ENCODE data around the gene NGRN.
A peak's percentile ranks its signal among the peaks of the same experiment; 100 is the strongest.
"Not testable (repeated sequence)": the region's sequence is repeated elsewhere in the genome, so short reads cannot be mapped to it uniquely, and the experiment has no call there.

NGRN gene

DNA sequence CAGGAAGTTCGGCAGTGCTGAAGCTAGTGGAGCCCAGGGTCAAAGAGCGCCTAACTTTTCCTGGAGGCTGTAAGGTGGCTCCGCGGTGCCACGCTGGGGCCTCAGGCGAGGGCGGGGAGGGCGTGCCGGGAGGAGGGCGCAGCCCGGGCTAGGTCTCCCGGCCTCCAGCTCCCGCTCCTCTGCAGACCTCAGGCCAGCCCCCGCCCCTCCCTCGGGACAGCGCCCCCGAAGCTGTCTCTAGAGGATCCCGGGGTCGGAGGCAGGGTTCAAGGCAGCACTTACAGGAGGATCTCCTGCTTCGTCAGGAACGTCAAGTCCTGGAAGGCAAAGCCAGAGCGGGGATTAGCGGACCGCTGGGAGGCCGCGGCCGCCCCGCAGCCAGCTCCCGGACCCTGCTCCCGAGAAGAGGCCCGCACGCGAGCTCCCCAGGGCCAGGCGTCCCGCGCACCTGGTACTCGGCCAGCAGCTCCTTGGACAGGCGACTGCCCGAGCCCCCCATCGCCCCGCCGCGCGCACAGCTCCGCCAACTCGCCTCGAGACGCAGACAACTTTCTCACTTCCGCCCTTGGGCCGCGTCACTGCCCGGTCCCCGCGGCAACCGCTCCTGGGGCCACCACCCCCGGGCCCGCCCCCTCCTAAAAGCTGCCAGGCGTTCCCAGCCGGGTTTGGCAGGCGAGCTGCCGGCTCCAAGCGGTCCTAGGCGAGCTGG, 31.9 kb upstream of the NGRN start, which contains the start of gene CIB1:
CIB1 (minus strand) TSS at position 555 of the 709 bp plus-strand sequence; CDS start at position 499, 56 bp downstream.
- DNase-seq = peak in 57 of 58 donors; percentile 63 to 99 (median 95)

GRCh38 chr15:90234096-90234988, 31.1 kb upstream of the NGRN start, which contains the start of gene GDPGP1:
GDPGP1 (plus strand) TSS chr15:90234209; CDS start chr15:90240909, 6,700 bp downstream.
- DNase-seq = peak in 3 of 58 donors; percentile 81 to 93 (median 83)

GRCh38 chr15:90239371-90239770, 26.1 kb upstream of the NGRN start:
- no peak for DNase-seq

DNA sequence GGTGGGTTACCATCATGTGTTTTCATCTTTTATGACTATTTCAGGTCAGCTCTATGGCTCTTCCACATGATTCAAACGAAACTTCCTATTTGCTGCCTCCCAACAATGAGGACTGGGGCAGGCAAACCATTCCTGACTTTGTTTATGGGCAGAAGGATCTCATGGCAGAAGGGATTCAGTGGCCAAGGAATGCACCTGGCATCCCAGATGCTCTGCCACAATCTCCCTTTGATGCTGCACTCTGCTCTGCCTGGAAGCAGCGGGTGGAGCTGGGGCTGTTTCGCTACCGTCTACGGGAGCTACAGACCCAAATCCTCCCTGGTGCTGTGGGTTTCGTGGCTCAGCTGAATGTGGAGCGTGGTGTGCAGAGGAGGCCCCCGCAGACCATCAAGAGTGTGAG, 24.6 kb upstream of the NGRN start:
- no peak for DNase-seq

GRCh38 chr15:90241343-90242192, 23.9 kb upstream of the NGRN start:
- DNase-seq = no peak

DNA sequence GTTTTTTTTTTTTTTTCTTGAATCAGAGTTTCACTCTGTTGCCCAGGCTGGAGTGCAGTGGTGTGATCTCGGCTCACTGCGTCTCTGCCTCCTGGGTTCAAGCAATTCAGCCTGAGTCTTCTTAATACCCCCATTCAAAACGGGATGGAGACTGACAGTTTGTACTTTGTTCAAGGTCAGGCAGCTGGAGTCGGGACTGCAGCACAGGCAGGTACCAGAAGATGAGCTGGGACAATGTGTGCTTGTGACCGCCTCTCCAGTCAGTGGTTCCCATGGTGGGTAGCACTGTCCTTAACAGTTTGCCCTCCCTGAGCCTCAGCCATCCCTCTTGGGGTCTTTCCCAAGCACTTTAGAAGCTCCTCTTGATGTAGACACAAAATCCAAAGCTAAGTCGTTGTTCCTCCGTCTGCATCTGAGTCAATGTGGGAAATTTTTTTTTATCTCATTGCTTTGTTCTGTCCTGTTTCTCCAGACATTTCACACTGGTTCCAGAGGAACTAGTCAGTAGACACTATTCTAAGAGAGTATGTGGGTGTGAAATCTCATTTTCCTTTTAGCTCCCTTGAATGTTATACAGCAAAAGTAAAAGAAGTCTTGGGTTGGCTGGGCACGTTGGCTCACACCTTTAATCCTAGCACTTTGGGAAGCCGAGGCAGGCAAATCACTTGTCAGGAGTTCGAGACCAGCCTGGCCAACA, 21.4 kb upstream of the NGRN start:
- peak in 3 of 58 donors; percentile 2 to 56 (median 22) for DNase-seq

GRCh38 chr15:90248789-90249202, 16.7 kb upstream of the NGRN start:
- DNase-seq = peak in 13 of 58 donors; percentile 9 to 58 (median 24)

DNA sequence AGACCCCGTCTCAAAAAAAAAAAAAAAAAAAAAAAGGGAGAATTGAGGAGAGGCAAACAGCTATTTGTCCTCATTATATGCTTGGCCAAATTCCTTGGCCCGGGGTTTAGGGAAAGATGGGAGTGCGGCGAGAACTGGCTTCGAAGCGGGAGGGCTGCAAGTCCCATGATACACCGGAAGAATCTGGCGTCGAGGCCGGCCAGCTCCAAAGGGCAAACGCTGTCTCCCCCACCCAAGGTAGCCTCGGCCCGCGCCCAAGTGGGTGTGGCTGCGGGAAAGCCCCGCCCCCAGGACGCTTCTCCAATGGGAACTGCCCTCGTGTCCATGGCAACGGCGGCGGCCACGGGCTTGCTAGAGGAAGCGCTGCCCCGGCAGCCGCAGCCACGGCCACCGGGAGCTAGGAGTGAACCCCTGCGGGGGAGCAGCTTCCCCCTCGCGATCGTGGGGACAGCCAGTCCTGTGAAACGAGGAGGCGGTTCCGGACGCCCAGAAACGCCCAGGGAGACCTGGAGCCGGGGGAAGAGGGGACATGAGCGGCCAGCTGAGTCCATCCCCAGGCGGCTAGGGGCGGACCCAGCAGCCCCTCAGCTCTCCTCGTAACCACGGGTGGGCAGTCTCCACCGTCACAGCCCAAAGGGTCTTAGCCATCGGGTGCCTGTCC, 16.1 kb upstream of the NGRN start, which contains the start of gene TTLL13:
TTLL13 (plus strand) TSS at position 354 of the 661 bp plus-strand sequence. CDS start 1,075 bp downstream, outside the sequence.
- peak in 57 of 58 donors; percentile 31 to 94 (median 78) for DNase-seq

GRCh38 chr15:90257776-90258175, 7.7 kb upstream of the NGRN start:
- DNase-seq = no peak

- DNase-seq = no peak
Measured at GRCh38 chr15:90259524-90259923, 5.9 kb upstream of the NGRN start.

DNA sequence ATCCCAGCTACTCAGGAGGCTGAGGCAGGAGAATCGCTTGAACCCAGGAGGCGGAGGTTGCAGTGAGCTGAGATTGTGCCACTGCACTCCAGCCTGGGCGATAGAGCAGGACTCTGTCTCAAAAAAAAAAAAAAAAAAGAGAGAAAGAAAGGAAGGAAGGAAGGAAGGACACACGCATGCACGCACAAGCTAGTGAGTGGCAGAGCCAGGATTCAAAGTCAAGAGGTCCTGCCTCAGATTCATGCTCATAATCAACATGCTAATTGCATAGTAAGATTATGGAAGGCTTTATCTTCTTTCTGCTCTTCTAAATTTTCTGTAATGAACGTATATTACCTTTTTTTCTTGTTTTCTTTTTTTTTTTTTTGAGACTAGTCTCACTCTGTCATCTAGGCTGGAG, 4.7 kb upstream of the NGRN start:
- DNase-seq = not testable (repeated sequence)

GRCh38 chr15:90261811-90262210, 3.7 kb upstream of the NGRN start:
- DNase-seq = peak in 1 of 58 donors; percentile 2

- no peak for DNase-seq
Measured at GRCh38 chr15:90262426-90262825, 3.0 kb upstream of the NGRN start.

DNA sequence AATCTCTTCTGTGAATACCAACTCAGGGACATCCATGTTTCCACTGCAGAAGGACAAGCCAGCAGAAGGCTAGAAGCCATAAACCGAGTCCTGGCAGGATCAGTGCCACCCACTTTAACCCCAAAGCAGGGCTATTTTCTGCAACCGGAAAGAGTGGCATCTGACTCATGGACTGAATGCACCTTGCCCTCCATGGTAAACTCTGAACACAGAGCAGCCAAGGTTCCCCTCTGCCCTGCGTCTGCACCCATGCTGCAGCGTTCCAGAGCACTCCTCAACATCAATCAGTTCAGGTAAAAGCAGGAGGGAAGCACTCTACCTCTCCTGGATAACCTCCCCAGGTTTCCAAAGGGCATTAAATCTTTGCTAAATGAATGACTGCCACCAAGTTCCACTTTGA, 801 bp upstream of the NGRN start:
- peak in 1 of 58 donors; percentile 54 for DNase-seq

DNA sequence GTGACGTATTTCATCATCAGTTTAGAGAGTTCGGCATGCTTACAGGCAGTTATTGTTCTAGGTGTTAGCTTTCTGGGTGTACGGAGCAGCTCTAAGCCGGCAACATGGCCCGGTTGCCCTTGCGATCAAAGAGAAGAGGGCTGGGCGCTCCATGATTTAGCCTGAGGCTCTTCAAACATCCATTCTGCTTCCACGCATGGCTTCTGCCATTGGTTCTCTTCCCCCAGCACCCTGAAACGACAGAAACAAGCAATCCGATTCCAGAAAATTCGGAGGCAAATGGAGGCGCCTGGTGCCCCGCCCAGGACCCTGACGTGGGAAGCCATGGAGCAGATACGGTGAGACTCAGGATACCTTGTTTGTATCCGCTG, 574 bp downstream of the NGRN start:
- peak in 27 of 58 donors; percentile 16 to 77 (median 50) for DNase-seq

GRCh38 chr15:90266485-90266884, 1.0 kb downstream of the NGRN start:
- peak in 2 of 58 donors; percentile 2 to 3 for DNase-seq

DNA sequence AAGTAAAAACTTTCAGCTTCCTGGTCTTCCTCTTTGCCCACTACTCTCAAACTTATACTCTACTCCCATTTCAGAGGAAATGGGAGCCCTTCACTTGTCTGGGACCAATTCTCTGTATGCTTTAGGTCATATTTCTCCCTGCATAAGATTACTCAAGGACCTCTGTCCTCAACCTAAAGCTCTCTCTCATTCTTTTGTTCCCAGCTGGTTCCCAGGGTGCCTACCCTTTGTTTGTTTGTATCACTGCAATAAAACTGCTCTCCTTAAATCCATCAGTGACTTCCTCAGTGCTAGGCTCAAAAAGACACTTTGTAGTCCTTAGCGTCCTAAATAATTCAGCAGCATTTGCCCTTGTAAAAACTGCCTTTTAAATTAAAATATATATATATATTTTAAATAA, 2.9 kb downstream of the NGRN start:
- no peak for DNase-seq

DNA sequence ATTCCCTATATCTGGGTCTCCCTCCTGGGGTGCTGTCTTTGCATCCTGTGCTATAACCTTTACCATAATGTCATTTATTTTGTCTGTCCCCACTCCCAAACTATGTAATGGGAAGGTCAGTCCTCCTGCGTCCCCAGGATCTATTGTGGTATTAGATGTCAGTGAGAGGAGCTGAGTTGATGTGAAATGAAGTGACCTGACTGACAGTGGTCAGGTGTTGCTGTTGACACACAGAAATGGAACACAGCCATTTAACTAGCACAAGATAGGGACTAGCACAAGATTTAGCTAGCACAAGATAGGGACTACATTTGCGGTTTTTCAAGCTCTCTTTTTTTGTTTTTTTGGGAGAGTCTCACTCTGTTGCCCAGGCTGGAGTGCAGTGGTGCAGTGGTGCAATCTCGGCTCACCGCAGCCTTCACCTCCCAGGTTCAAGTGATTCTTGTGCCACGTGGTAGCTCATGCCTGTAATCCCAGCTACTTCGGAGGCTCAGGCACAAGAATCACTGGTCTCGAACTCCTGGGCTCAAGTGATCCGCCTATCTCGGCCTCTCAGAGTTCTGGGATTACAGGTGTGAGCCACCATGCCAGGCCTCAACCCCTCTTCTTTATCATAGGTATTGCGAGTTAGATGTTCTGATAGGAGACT, 5.2 kb downstream of the NGRN start:
- no peak for DNase-seq

Data from anterior cingulate cortex (tissue), 58 donors.